ENCODE results near the gene ABCB6.

Gene ABCB6

DNA sequence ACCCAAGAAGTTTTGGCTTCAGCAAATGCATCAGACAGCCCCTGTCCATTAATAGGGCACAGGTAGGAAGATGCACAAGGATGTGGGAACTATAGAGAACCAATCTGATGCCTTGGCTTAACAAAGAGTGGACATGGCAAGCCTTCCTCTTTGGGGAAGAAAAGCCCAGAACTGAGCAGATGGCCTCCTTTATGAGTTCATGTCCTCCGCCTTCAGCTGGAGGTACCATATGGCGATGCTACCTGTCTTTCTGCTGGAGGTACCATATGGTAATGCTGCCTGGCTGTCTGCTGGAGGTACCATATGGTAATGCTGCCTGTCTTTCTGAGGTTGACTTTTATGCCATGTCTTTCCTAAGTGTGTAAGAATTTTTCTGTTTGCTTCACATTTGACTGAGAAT is 34.6 kb downstream of the ABCB6 start:
- no peak for DNase-seq (ENCODE audit: low read depth, low spot score)

DNA sequence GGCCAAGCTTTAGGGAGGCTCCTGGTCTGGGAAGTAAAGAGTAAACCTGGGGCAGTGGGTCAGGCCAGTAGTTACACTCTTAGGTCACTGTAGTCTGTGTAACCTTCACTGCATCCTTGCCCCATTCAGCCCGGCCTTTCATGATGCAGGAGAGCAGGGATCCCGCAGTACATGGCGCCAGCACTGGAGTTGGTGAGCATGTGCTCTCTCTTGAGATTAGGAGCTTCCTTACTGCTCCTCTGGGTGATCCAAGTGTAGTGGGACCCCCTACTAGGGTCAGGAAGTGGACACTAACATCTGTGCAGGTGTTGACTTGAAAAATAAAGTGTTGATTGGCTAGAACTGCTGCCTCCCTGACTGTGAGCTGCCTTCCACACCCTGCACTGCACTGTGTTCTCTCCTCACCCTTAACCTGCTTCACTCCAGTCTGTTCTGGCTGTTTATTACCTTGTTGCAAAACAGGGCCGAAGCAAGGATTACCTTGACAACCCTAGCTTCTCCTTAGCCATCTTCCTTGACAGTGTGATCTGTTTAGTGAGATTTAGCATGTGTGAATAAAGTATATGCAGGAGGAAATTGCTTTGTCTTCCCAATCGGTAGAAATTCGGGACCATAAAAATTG is 35.5 kb downstream of the ABCB6 start:
- DNase-seq (ENCODE audit: low read depth, low spot score) = no peak

DNA sequence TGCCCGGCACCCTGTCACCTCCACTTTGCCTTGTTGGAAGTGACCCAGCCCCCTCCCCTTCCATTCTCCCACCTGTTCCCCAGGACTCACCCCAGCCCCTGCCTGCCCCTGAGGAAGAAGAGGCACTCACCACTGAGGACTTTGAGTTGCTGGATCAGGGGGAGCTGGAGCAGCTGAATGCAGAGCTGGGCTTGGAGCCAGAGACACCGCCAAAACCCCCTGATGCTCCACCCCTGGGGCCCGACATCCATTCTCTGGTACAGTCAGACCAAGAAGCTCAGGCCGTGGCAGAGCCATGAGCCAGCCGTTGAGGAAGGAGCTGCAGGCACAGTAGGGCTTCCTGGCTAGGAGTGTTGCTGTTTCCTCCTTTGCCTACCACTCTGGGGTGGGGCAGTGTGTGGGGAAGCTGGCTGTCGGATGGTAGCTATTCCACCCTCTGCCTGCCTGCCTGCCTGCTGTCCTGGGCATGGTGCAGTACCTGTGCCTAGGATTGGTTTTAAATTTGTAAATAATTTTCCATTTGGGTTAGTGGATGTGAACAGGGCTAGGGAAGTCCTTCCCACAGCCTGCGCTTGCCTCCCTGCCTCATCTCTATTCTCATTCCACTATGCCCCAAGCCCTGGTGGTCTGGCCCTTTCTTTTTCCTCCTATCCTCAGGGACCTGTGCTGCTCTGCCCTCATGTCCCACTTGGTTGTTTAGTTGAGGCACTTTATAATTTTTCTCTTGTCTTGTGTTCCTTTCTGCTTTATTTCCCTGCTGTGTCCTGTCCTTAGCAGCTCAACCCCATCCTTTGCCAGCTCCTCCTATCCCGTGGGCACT is 36.2 kb downstream of the ABCB6 start:
- no peak for DNase-seq (ENCODE audit: low read depth, low spot score)

DNA sequence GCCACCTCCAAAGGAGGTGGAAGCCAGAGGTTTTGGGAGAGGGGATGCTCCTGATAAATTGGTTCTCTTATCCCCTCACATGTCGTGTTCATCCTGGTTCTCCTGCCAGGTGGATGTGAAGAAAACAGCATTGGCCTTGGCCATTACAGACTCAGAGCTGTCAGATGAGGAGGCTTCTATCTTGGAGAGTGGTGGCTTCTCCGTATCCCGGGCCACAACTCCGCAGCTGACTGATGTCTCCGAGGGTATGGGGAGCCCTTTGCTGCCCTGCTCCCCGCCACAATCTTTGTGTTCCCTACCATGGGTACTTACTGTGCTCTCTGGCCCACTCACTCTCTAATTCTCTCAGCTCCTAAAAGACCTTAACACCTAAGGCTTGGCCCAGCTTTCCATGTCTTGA is 37.2 kb downstream of the ABCB6 start:
- no peak for DNase-seq (ENCODE audit: low read depth, low spot score)

DNA sequence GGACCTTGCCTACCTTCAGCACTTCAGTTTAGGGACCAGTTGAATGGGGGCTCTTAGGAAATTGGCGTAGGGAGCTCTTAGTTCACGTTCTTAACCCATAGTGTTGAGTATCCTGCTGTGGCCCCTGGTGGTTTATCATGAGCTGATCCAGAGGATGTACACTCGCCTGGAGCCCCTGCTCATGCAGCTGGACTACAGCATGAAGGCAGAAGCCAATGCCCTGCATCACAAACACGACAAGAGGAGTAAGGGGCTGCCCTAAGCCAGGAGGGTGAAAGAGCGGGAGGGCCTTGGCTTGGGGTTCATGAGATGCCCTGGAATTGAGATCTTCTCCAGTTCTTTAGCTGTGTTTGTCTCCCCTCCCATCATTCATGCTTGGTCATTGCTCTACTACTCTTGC is 37.8 kb downstream of the ABCB6 start:
- no peak for DNase-seq (ENCODE audit: low read depth, low spot score)

DNA sequence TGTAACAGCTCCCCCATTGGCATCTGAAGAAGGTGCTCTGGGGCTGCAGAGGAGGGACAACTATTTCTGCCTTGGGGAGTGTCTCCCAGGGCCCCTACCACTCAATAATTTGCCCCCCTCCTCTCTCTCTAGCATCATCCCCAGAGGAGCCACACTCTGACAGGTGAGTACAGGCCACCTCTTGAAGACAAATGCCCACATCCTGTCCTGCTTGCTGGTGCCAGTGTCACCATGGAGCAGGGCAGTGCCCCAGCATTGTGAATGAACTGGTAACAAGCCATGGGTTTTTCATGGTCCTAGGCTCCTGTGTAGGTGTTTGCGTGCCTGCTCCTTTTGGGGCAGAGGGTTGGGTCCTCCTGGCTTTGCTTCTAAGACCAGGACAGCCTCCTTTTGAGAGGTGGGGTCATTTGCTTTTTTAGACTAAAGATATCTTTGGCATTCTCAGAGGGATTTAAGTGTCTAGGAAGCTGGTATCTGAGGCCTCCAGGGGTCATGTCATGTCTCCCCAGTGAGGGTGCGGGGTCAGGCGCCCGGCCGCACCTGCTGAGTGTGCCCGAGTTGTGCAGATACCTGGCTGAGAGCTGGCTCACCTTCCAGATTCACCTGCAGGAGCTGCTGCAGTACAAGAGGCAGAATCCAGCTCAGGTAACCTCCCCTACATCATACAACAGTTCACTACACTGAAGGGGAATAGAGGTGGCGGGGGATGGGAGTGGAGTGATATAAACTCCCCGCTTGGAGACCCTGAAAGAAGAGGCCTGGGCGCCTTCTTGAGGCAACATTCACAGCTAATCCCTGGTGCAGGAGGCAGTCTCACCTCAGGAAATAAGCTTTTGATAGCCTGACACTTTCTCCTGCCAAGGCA is 38.9 kb downstream of the ABCB6 start:
- no peak for DNase-seq (ENCODE audit: low read depth, low spot score)

DNA sequence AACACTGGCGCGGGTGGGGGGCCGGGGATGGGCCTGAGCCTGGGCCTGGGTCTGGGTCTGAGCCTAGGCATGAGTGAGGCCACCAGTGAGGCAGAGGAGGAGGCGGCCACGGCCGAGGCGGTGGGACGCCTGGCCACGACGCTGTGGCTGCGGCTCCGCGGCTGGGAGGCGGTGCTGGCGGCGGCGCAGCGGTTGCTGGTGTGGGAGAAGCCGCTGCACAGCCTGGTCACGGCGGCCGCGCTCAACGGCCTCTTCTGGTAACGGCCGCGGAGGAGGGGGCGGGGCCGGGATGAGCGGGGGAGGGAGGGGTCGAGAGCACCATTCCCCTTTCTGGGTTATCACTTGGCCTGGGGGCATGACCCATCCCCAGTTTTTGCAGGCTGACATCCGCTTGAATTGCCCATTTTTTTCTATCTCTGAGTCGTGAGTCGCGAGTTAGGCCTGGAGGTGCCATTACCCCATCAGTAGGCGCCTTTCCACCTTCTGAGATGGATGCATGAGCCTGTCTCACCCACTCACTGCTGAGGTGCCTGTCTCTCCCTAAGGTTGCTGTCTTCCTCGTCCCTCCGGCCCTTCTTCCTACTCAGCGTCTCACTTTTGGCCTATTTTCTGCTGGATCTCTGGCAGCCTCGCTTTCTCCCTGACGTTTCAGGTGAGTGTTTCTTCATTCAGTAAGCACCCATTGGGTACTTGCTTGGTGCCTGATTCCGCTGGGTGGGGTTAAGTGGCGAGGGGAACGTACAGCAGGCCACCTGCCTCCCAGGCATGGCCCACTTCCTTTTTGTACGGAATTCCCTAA is 40.2 kb downstream of the ABCB6 start:
- no peak for DNase-seq (ENCODE audit: low read depth, low spot score)

DNA sequence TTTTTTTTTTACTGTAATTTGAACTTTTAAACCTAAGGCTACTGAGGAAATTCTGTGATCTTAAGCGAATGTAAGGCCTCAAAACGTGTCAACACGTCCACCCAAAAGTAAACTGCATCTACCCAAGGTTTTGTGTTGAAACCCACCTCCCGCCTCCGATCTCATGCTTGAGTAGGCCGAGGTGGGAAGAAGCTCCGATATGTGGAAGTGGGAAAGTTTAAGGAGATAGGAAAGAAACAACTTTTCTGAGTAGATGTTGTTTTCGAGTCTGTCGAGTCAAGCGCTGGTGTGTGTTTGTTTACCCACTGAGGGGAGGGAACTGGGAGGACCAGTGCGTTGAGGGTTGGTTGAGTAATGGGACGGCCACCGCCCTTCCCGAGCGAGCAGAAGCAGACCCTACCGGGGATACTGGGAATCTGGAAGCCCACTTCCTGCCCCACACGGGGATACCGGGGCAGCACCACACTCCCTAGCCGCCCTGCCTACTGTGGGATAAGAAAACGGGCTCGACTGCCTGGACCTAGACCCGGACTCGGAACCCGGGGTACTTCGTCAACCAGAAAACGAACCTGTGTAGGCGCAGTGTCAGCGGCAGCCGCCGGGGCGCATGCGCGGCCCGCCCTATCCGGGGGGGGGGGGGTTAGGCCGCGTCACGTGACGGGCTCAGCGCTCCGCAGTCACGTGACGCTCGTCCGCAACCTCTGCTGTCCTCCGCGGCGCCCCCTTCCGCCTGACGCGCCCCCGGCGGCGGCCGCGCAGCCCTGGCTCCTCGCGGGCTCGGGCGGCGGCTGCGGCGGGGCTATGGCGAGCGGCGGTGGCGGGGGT is 41.0 kb downstream of the ABCB6 start, which contains the start of gene RETREG2:
Gene RETREG2 (plus strand): TSS at position 724 of the 825 bp plus-strand sequence. CDS start 78 bp downstream, at position 802.
- peak; percentile 40 for DNase-seq (ENCODE audit: low read depth, low spot score)

DNA sequence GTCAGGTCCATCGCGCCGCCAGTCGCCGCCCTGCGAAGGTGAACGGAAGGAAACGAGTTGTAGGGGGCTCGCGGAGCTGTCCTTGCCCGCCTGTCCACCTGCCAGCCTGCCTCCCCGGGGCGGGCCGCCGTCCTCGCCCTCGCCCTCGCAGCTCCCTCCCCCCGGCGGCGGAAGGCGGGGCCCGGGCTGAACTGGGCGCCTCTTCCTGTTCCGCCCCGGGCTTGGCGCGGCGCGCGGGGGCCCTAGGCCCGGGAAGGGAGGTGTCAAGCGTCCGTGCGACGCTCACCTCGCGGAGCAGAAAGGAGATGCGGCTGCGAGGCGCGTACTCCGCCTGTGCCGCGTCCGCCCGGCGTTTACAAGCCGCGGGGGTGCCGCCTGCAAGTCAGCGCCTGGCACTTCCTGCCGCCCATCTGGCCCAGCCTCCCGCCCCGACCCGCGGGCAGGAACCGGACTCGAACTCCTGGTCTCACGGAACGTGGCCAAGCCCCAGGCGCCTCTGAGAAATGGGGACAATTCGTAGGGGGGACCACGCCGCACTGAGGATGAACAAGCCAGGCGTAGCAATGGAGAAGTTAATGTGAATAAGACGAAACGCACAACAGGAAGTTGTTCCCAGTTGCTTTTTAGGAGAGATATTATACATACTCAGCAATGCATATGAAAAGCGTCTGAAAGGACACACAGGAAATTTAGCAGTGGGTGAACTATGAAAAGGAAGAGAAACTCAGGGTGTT is 41.8 kb downstream of the ABCB6 start, which contains the start of gene CNPPD1:
Gene CNPPD1 (minus strand): TSS at position 108 of the 734 bp plus-strand sequence. CDS start 97 bp downstream, at position 11.
- peak; percentile 71 for DNase-seq (ENCODE audit: low read depth, low spot score)

DNA sequence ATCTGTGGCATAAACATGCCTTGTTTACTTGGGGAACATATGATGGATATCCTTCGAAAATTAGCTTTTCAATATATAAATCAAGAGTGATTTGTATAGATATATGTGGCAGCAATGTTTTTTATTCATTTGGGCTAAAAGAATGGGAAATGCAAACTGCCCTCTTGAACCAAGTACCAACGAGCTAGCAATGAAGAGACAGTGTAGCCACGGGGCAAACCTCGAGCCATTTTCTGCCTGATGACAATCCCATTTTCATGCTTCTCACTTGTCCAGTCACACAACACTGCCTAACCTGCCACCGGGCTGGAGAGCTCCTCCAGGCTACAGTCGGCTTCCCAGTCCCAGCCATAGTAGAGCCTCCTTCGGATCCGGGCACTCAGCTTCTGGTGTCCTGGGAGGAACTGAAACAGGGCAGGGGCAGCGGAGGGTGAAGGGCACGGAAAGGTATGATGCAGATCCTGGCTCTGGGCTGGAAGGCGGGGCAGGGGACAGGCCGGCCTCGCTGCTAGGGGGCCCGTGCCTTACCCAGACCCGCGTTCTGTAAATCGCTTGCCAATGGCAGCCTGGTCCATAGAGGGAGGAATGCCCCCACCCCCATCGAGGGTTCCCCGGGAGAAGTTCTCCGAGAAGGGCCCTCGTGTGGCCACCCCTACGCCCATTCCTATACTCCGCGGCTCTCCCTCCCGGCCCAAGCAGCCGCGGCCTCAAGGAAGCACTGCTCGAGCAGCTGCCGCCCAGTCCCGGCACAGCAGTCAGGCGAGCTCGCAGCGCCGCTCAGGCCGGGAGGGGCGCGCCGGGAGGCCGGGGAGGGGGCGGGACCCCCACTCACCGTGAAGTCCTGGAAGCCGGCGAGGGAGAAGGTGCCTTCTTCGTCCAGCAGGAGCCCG is 42.6 kb downstream of the ABCB6 start:
- DNase-seq (ENCODE audit: low read depth, low spot score) = no peak

DNA sequence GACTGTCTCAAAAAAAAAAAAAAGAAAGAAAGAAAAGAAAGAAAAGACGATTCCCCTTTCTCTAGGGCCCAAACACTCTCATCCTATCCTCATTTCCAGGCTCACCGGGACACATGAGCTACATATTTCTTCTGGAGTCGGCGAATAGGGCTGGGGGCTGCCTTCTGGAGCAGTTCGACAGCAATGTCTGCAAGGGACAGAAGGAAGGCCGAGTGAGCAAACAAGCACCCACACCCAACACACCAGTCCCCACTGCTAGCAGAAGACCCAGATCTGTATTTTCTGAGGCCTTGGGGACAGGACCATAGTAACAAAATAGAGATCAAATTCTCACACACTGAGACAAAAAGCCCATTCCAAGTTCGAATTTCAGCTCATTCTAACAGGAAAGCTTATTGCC is 43.3 kb downstream of the ABCB6 start:
- no peak for DNase-seq (ENCODE audit: low read depth, low spot score)

DNA sequence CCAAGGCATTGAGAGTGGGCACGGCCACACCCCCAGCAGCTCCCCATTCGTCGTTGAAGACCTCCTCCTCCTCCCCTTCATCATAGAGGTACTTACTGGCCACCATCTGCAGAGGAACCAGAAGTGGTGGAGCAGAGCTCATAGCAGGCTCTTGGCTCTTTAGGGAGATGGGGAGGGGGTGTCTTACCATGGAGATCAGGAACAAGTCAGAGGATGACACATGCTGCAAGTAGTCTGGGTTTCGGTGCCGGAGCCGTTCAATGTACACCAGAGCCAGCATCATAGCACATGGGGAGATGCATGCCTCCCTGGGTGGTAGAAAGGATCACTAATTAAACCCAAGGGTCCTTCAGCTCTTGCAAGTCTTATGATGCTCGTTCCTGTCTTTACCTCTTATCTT is 44.0 kb downstream of the ABCB6 start:
- DNase-seq (ENCODE audit: low read depth, low spot score) = no peak

DNA sequence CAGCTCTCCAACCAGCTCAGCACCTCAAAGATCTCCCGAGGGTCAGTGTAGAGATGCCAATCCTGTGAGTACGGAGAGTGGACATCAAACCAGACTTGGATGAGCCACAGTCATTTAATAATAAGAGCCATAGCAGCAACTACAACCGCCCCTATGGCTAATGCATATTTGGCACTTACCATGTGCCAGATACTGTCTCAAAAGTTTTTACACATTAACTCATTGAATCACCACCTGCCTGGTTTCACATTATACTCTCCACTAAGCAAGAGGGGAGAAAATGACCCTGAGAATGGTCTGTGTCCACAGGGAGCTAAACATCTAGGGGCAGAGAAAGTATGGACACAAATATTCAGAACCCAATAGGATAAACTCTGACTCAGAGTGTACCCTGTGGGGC is 44.6 kb downstream of the ABCB6 start:
- DNase-seq (ENCODE audit: low read depth, low spot score) = no peak

DNA sequence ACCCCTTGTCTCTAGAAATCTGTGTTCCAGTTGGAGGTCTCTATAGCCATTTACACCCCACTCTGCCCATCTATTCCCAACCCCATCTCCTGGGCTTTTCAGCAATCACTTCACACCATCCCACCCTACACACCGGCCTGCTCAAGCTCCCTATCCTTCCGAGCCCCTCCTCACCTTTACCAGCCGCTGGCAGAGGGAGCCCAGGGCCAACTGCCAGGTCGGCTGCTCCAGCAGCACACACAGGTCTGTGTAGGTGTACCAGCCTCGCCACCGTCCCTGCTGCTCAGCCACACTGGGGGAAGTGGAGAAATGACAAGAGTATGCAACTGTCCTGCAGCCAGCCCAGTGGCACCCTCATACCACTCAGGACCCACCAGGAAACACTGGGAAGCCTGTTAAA is 45.6 kb downstream of the ABCB6 start:
- DNase-seq (ENCODE audit: low read depth, low spot score) = no peak

DNA sequence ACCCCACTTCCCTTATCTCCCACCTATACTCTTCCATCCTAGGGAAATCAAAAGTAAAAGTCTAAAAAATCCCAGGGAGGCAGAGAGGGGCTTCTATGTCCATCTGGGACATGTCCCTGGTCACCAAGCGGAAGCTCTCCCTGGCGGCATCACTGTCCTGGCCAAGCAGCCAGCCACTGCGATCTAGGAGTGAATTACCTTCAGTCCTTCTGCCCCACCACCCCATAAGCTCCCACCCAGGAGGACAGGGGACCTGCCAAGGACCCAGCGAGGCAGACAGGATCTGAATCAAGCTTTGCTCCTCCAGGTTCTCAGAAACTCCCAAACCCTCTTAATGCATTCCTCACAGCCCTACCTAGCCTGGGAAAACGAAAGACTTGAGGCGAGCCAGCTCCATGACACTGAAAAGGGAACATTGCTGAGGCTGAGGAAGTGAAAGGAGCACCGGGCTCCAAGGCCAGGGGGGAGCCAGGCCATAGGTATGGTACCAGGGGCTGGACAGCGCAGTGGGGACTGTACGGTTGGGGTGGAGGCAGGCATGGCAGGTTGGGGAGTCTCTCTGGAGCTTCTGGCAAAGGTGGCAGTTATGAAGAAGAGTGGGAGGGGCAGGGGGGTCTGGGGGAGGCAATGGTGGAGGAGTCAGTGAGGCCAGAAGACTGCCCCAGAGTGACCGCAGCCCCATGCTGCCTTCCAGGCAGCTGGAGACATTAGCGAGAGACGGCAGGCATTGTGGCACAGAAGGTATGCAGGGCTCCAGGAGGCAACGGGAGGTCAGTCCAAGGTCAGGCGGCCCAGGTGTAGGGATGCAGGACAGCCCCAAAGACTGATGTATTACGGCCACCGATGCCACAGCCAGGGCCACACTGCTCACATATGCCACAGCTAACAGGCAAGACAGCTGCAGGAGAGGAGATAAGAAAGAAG is 46.3 kb downstream of the ABCB6 start:
- DNase-seq (ENCODE audit: low read depth, low spot score) = no peak

DNA sequence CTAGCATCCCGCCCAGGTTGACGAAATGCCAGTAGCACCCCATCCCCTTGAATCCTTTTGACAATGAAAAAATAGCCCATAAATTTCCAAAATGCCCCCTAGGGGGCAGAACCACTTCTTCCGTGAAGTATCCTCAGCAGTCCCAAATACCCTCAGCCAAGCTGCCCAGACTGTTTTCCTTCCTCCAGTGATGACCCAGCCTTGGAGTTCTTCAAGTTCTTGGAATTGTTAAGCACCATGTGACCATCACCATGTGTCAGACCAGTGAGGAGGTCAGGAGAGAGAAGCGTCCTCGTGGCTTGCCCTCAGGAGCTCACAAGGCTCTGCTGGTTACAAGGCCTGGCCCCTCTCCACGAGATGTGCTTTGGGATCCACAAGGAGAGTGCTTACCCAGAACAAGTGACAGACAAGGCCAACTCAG is 47.5 kb downstream of the ABCB6 start:
- DNase-seq (ENCODE audit: low read depth, low spot score) = no peak

DNA sequence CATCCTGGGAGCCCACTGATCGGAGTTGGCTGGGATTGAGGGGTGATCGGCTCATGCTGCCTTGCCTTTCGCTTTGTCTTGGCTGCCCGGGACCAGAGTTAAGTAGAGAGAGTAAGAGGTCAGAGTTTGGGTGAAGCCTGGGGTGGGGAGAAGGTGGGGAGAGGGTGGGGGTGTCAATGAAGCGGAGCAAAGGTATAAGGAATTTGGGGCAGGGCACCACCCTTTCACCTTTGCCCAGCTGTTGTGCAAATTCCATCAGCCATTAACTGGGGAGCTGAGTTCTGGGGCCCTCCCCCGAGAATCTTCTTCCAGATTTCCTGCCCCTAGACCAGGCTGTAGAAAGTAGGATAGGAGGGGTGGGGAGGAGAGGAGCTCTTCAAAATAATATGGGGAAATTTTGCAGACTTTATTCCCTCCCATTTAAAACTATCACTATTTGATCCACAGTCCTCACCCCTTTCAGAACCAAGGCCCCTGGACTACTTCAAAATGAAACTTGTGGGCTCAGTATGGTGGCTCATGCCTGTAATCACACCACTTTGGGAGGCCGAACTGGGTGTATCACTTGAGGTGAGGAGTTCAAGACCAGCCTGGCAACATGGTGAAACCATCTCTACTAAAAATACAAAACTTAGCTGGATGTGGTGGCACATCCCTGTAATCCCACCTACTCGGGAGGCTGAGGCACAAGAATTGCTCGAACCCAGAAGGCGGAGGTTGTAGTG is 48.7 kb downstream of the ABCB6 start, which contains the start of gene SLC23A3:
Gene SLC23A3 (minus strand): TSS at position 100 of the 725 bp plus-strand sequence. CDS start 45 bp downstream, at position 55.
- no peak for DNase-seq (ENCODE audit: low read depth, low spot score)
